GM12878 (cell line): Measurements from ENCODE around the gene FOSB.

Source experiments
- EZH2 ChIP-seq: IDR thresholded peaks from 2 replicates; pipeline ENCODE4 v1.6.1; 2012; ENCODE audit warnings: low read depth, mild to moderate bottlenecking, control low read depth, inconsistent platforms, low read length, borderline replicate concordance; ENCODE audit not compliant: control insufficient read depth
- HDAC6 ChIP-seq: fragments of 200-600 bp; sonication (generic); IDR thresholded peaks from one replicate; pipeline ENCODE4 v1.8.0; 2017; ENCODE audit warnings: antibody characterized with exemption; ENCODE audit not compliant: unreplicated experiment
- POLR2A ChIP-seq: IDR thresholded peaks from 2 replicates; pipeline ENCODE4 v1.6.1; 2011; ENCODE audit warnings: low read depth, mild to moderate bottlenecking, low read length
- TF ChIP-seq, protein P1 (sequence below), 3 experiments: IDR thresholded peaks in 2 of 3; conservative IDR thresholded peaks in 1 of 3; 2 replicates each; pipeline ENCODE4 v1.5.1; 2011; ENCODE audit warnings: low read depth in 3 of 3, low read length in 3 of 3, mild to moderate bottlenecking in 3 of 3, control low read depth in 2 of 3, moderate library complexity in 2 of 3, inconsistent platforms in 1 of 3, mixed read lengths in 1 of 3; ENCODE audit not compliant: control insufficient read depth in 2 of 3, insufficient read depth in 1 of 3; ENCODE audit errors: extremely low read depth in 1 of 3

DNA sequence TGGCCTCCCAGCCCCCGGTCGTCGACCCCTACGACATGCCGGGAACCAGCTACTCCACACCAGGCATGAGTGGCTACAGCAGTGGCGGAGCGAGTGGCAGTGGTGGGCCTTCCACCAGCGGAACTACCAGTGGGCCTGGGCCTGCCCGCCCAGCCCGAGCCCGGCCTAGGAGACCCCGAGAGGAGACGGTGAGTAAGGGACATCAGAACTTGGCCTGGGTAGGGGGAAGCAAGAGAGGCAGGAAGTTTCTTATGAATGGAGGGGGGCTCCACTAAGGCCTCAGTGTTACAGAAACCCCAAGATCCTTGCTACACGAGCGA is 2.9 kb downstream of the FOSB start:
- TF ChIP-seq, protein P1, sequence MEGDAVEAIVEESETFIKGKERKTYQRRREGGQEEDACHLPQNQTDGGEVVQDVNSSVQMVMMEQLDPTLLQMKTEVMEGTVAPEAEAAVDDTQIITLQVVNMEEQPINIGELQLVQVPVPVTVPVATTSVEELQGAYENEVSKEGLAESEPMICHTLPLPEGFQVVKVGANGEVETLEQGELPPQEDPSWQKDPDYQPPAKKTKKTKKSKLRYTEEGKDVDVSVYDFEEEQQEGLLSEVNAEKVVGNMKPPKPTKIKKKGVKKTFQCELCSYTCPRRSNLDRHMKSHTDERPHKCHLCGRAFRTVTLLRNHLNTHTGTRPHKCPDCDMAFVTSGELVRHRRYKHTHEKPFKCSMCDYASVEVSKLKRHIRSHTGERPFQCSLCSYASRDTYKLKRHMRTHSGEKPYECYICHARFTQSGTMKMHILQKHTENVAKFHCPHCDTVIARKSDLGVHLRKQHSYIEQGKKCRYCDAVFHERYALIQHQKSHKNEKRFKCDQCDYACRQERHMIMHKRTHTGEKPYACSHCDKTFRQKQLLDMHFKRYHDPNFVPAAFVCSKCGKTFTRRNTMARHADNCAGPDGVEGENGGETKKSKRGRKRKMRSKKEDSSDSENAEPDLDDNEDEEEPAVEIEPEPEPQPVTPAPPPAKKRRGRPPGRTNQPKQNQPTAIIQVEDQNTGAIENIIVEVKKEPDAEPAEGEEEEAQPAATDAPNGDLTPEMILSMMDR (IDR thresholded peaks at IDR 0.05 in 2 of 3, conservative IDR thresholded peaks at IDR 0.05 in 1 of 3; ENCODE audit: control insufficient read depth in 2 of 3, extremely low read depth in 1 of 3, insufficient read depth in 1 of 3, low read depth in 3 of 3, low read length in 3 of 3) = no peak
- TF ChIP-seq EZH2 = no peak
- no peak for TF ChIP-seq HDAC6
- TF ChIP-seq POLR2A = no peak
